Endothelial cell of umbilical vein (primary cell): ENCODE data around the gene ZNF837.

Experiments
- POLR2AphosphoS5 ChIP-seq: IDR thresholded peaks from 2 replicates; pipeline ENCODE4 v1.6.1; 2012; ENCODE audit warnings: low read depth, mild to moderate bottlenecking, control low read depth, low read length, moderate library complexity; ENCODE audit not compliant: insufficient read depth
- TF ChIP-seq, protein P1 (sequence below): IDR thresholded peaks from 2 replicates; pipeline ENCODE4 v1.6.1; 2011; ENCODE audit not compliant: insufficient read depth, insufficient read length

DNA sequence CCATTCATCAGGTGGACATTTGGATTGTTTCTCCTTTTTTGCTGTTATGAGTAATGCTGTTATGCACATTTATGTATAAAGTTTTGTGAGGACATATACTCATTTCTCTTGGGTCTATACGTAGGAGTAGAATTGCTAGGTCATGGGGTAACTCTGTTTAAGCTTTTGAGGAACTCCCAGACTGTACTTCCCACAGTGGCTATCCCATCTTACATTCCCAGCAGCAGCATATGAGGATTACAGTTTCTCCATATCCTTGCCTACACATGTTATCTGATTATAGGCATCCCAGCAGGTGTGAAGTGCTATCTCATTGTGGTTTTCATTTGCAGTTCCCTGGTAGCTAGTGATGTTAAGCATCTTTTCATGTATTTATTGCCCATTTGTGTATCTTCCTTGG lies 48.1 kb downstream of the ZNF837 start:
- TF ChIP-seq, protein P1, sequence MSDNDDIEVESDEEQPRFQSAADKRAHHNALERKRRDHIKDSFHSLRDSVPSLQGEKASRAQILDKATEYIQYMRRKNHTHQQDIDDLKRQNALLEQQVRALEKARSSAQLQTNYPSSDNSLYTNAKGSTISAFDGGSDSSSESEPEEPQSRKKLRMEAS: no peak
- TF ChIP-seq POLR2AphosphoS5: no peak
